HG03439 (cell line): Measurements from ENCODE around the gene KRTAP9-3.
"Not testable (repeated sequence)": the region's sequence is repeated elsewhere in the genome, so short reads cannot be mapped to it uniquely, and the experiment has no call there.

Experiments used
- ATAC-seq: cut with Tn5 transposase; IDR thresholded peaks from one replicate; pipeline ENCODE4 v1.9.1; 2021; ENCODE audit warnings: mild to moderate bottlenecking, moderate library complexity; ENCODE audit not compliant: unreplicated experiment

Gene KRTAP9-3

GRCh38 chr17:41249637-41250240 is 17.5 kb downstream of the KRTAP9-3 start, which contains the start of gene KRTAP9-4:
TSS of gene KRTAP9-4 (plus strand) at chr17:41249687. CDS start at chr17:41249721, 34 bp downstream.
- ATAC-seq = not testable (repeated sequence)

GRCh38 chr17:41251261-41251660 is 19.0 kb downstream of the KRTAP9-3 start:
- no peak for ATAC-seq

- no peak for ATAC-seq
Measured at GRCh38 chr17:41254861-41255260, 22.6 kb downstream of the KRTAP9-3 start.

- not testable (repeated sequence) for ATAC-seq
Measured at GRCh38 chr17:41255381-41256290, 23.4 kb downstream of the KRTAP9-3 start, which contains the start of gene KRTAP9-9. TSS of gene KRTAP9-9 (plus strand) at chr17:41255384.

- no peak for ATAC-seq
Measured at GRCh38 chr17:41256291-41256685, 24.0 kb downstream of the KRTAP9-3 start.

GRCh38 chr17:41258406-41258805 is 26.2 kb downstream of the KRTAP9-3 start:
- ATAC-seq = no peak

- ATAC-seq = no peak
Measured at GRCh38 chr17:41263212-41263611, 31.0 kb downstream of the KRTAP9-3 start.

- no peak for ATAC-seq
Measured at GRCh38 chr17:41264599-41264998, 32.4 kb downstream of the KRTAP9-3 start.

- no peak for ATAC-seq
Measured at GRCh38 chr17:41265078-41265477, 32.8 kb downstream of the KRTAP9-3 start, which contains the start of gene KRTAP9-6. TSS of gene KRTAP9-6 (plus strand) at chr17:41265378. CDS start at chr17:41265378, 0 bp downstream.

GRCh38 chr17:41267711-41268110 is 35.5 kb downstream of the KRTAP9-3 start:
- no peak for ATAC-seq

- ATAC-seq = not testable (repeated sequence)
Measured at GRCh38 chr17:41271323-41271722, 39.1 kb downstream of the KRTAP9-3 start.

GRCh38 chr17:41271858-41272257 is 39.6 kb downstream of the KRTAP9-3 start:
- no peak for ATAC-seq

- not testable (repeated sequence) for ATAC-seq
Measured at GRCh38 chr17:41275648-41276190, 43.5 kb downstream of the KRTAP9-3 start, which contains the start of gene KRTAP9-7. TSS of gene KRTAP9-7 (plus strand) at chr17:41275698. CDS start at chr17:41275698, 0 bp downstream.

- ATAC-seq = no peak
Measured at GRCh38 chr17:41278176-41278955, 46.1 kb downstream of the KRTAP9-3 start.
